ENCODE results near the gene ACKR1. TPM values are rescaled to one million over a fixed set of nuclear protein-coding genes. Genes with fewer than 3 reads are reported as not detected.

The ACKR1 gene
- total RNA-seq, 1 experiment from 2014 or later, result not detected

DNA sequence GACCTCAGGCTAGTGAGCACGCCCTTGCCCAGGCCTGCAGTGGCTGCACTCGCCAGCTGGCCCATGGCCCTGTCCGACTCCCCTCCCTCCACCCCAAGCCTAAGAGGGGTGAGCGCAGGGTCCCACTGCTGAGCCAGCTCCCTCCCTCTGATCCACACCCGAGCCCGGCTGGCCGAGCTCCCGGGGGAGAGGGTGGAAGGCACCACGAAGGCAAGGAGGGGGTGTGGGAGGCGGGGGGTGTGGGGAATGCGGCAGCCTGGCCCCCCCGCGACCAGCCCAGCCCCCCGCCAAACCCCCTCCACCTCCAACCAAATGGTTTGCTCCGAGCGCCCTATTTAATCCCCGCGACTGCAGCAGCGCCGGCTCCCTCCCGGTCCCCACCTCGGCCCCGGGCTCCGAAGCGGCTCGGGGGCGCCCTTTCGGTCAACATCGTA lies 33.4 kb upstream of the ACKR1 start, which contains the start of gene CADM3:
TSS of gene CADM3 (plus strand) at position 362 of the 434 bp plus-strand sequence. CDS start 151 bp downstream, outside the sequence.
- no peaks in the 10 kb centered on the region for H3K27me3 ChIP-seq (ENCODE audit: low read length)
- no peak for DNase-seq
- no peaks in the 10 kb centered on the region for H3K79me2 ChIP-seq (ENCODE audit: low read length)
- no peaks in the 10 kb centered on the region for H3K9me2 ChIP-seq (replicated peaks; ENCODE audit: insufficient read depth, low read length)
- H3K9me3 ChIP-seq (ENCODE audit: low read length), result no peaks in the 10 kb centered on the region
- H3K4me2 ChIP-seq (ENCODE audit: low read depth, low read length, poor library complexity, severe bottlenecking), result no peak within 1 kb of the TSS
- no peak within 1 kb of the TSS for H2AFZ ChIP-seq (ENCODE audit: low read length)
- H3K9ac ChIP-seq (ENCODE audit: low read length), result no peak within 1 kb of the TSS
- H3K4me1 ChIP-seq (ENCODE audit: low read length), result no peaks in the 10 kb centered on the region
- H3K27ac ChIP-seq (ENCODE audit: low read length), result no peak within 1 kb of the TSS
- no peaks in the 10 kb centered on the region for H3K36me3 ChIP-seq (ENCODE audit: insufficient read depth, low read length)
- no peaks in the 10 kb centered on the region for H4K20me1 ChIP-seq (ENCODE audit: insufficient read depth, low read depth, low read length)
- H3K4me3 ChIP-seq (ENCODE audit: low read length), result no peak within 1 kb of the TSS

DNA sequence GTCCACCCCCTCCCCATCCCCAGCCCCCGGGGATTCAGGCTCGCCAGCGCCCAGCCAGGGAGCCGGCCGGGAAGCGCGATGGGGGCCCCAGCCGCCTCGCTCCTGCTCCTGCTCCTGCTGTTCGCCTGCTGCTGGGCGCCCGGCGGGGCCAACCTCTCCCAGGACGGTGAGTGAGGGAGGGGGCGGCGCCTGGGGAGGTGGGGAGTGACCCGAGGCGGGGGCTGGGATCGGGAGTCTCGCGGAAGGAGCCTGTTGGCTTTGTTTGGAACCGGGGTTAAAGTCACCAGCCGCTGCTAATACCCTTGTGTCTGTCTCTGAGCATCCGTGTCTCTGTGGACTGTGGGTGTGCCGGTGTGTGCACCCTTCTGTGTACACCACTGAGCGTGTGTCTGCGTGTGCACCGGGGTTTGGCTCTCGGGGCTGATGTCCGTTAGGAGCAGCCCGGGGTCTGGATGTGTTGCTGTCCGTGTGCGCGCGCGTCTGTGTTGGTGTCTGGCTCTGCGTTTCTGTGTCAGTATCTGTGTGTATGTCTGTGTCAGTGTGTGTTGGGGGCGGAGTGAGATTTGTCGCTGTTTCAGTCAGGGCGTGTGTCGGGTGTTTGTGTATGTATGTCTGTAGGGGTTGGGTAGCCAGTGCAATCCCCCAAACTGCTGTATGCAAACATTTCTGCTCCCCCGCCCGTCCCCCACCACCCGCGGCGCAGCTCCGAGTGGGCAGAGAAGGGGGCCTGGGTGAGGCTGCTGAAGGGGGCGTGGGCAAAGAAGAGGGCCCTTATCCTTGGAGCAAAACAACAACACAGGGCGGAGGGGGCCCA lies 32.8 kb upstream of the ACKR1 start:
- H3K4me2 ChIP-seq (ENCODE audit: low read depth, low read length, poor library complexity, severe bottlenecking), result no peak overlapping the region
- no peaks in the 10 kb centered on the region for H3K79me2 ChIP-seq (ENCODE audit: low read length)

DNA sequence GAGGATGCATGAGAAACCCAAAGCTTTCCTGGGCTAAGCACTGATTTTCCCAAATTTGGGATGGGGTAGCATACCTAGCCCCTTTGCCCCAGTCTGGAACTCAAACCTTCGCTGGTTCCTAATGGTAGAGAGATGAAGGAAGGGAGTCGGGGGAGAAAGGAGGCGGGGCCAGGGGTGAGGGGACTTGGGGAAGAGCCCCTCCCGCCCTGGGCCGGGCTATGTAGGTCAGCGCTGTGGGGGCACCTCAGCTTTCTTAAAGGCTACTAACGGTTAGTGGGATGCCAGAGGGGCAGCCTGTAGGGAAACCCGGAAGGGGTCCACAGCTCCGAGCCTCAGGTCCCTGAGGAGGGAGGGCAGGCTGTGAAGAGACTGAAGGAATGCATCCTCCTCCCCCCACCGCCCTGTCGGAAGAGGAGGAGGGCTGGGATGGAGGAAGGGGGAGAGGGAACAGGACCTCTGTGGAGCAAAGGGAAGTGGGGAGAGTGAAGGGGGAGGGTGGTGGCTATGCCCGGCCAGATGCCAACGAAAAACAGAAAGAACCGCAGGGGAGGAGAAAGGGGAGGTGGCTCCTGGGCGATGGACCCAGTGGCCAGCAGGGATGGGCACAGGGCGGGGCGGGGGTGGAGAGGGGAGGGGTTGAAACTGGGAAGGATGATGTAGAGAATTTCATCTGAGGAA lies 31.9 kb upstream of the ACKR1 start:
- Histone ChIP-seq H3K4me1 (ENCODE audit: low read length) (no peaks in the 10 kb centered on the region), H3K9me3 (ENCODE audit: low read length) (no peaks in the 10 kb centered on the region), H2AFZ (ENCODE audit: low read length) (no peak overlapping the region), H3K27me3 (ENCODE audit: low read length) (no peaks in the 10 kb centered on the region), H3K9me2 (replicated peaks; ENCODE audit: insufficient read depth, low read length) (no peaks in the 10 kb centered on the region), H4K20me1 (ENCODE audit: insufficient read depth, low read depth, low read length) (peaks cover 3% of the 10 kb centered on the region; the same call in 1 of the 2 replicates), H3K36me3 (ENCODE audit: insufficient read depth, low read length) (no peaks in the 10 kb centered on the region), H3K79me2 (ENCODE audit: low read length) (no peaks in the 10 kb centered on the region), H3K4me2 (ENCODE audit: low read depth, low read length, poor library complexity, severe bottlenecking) (no peak overlapping the region), H3K4me3 (ENCODE audit: low read length) (no peak overlapping the region), H3K27ac (ENCODE audit: low read length) (no peak overlapping the region), H3K9ac (ENCODE audit: low read length) (no peak overlapping the region)
- no peak for DNase-seq

More for the DNA sequence above, 32.8 kb upstream of the ACKR1 start:
- Histone ChIP-seq H3K9me2 (replicated peaks; ENCODE audit: insufficient read depth, low read length) (no peaks in the 10 kb centered on the region), H3K9me3 (ENCODE audit: low read length) (no peaks in the 10 kb centered on the region), H4K20me1 (ENCODE audit: insufficient read depth, low read depth, low read length) (no peaks in the 10 kb centered on the region; the same call in 1 of the 2 replicates), H3K27me3 (ENCODE audit: low read length) (no peaks in the 10 kb centered on the region), H3K36me3 (ENCODE audit: insufficient read depth, low read length) (no peaks in the 10 kb centered on the region), H3K9ac (ENCODE audit: low read length) (no peak overlapping the region), H3K27ac (ENCODE audit: low read length) (no peak overlapping the region), H2AFZ (ENCODE audit: low read length) (no peak overlapping the region), H3K4me3 (ENCODE audit: low read length) (no peak overlapping the region), H3K4me1 (ENCODE audit: low read length) (no peaks in the 10 kb centered on the region)
- no peak for DNase-seq

DNA sequence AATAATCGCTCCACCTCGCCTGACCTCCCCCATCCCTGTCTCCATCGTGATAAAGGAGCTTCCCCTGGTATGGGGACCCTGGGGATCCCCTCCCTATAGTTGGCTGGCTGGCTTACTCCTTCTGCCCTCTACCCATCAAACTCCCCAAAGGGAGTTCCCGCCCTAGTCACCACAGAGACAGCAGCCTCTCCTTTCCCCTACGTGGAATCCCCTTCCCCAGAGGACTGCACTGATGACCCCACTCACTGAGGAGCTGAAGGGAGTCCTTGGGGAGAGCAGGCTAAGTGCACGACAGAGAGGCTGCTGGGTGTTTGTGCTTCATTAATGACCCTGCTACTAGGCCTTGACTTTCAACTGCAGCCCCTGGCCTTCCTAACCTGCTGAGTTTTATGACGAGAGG lies 31.4 kb upstream of the ACKR1 start:
- no peak overlapping the region for H2AFZ ChIP-seq (ENCODE audit: low read length)
- no peak overlapping the region for H3K9ac ChIP-seq (ENCODE audit: low read length)
- H4K20me1 ChIP-seq (ENCODE audit: insufficient read depth, low read depth, low read length), result peaks cover 3% of the 10 kb centered on the region; the same call in 1 of the 2 replicates
- no peaks in the 10 kb centered on the region for H3K27me3 ChIP-seq (ENCODE audit: low read length)
- H3K4me3 ChIP-seq (ENCODE audit: low read length), result no peak overlapping the region
- H3K36me3 ChIP-seq (ENCODE audit: insufficient read depth, low read length), result no peaks in the 10 kb centered on the region
- no peaks in the 10 kb centered on the region for H3K9me2 ChIP-seq (replicated peaks; ENCODE audit: insufficient read depth, low read length)
- H3K4me1 ChIP-seq (ENCODE audit: low read length), result no peaks in the 10 kb centered on the region
- no peaks in the 10 kb centered on the region for H3K79me2 ChIP-seq (ENCODE audit: low read length)
- H3K4me2 ChIP-seq (ENCODE audit: low read depth, low read length, poor library complexity, severe bottlenecking), result no peak overlapping the region
- H3K27ac ChIP-seq (ENCODE audit: low read length), result no peak overlapping the region
- no peak for DNase-seq
- H3K9me3 ChIP-seq (ENCODE audit: low read length), result no peaks in the 10 kb centered on the region

GRCh38 chr1:159175571-159175970 lies 29.1 kb upstream of the ACKR1 start:
- H3K4me3 ChIP-seq (ENCODE audit: low read length), result no peak overlapping the region
- H4K20me1 ChIP-seq (ENCODE audit: insufficient read depth, low read depth, low read length), result peaks cover 3% of the 10 kb centered on the region; the same call in 1 of the 2 replicates
- H3K9me3 ChIP-seq (ENCODE audit: low read length), result no peaks in the 10 kb centered on the region
- no peak overlapping the region for H3K9ac ChIP-seq (ENCODE audit: low read length)
- H3K27me3 ChIP-seq (ENCODE audit: low read length), result no peaks in the 10 kb centered on the region
- H3K36me3 ChIP-seq (ENCODE audit: insufficient read depth, low read length), result no peaks in the 10 kb centered on the region
- no peak overlapping the region for H3K4me2 ChIP-seq (ENCODE audit: low read depth, low read length, poor library complexity, severe bottlenecking)
- H2AFZ ChIP-seq (ENCODE audit: low read length), result no peak overlapping the region
- DNase-seq, result no peak
- no peaks in the 10 kb centered on the region for H3K4me1 ChIP-seq (ENCODE audit: low read length)
- H3K79me2 ChIP-seq (ENCODE audit: low read length), result no peaks in the 10 kb centered on the region
- H3K9me2 ChIP-seq (replicated peaks; ENCODE audit: insufficient read depth, low read length), result no peaks in the 10 kb centered on the region
- no peak overlapping the region for H3K27ac ChIP-seq (ENCODE audit: low read length)

- Histone ChIP-seq H3K36me3 (ENCODE audit: insufficient read depth, low read length) (no peaks in the 10 kb centered on the region), H4K20me1 (ENCODE audit: insufficient read depth, low read depth, low read length) (peaks cover 3% of the 10 kb centered on the region; the same call in 1 of the 2 replicates), H3K4me3 (ENCODE audit: low read length) (no peak overlapping the region), H3K4me1 (ENCODE audit: low read length) (no peaks in the 10 kb centered on the region), H2AFZ (ENCODE audit: low read length) (no peak overlapping the region), H3K4me2 (ENCODE audit: low read depth, low read length, poor library complexity, severe bottlenecking) (no peak overlapping the region), H3K9me3 (ENCODE audit: low read length) (no peaks in the 10 kb centered on the region), H3K9ac (ENCODE audit: low read length) (no peak overlapping the region), H3K9me2 (replicated peaks; ENCODE audit: insufficient read depth, low read length) (no peaks in the 10 kb centered on the region), H3K27ac (ENCODE audit: low read length) (no peak overlapping the region), H3K27me3 (ENCODE audit: low read length) (no peaks in the 10 kb centered on the region), H3K79me2 (ENCODE audit: low read length) (no peaks in the 10 kb centered on the region)
- DNase-seq, result peak; percentile 82
Measured at GRCh38 chr1:159177272-159177907, 27.3 kb upstream of the ACKR1 start.

GRCh38 chr1:159179906-159180305 lies 24.8 kb upstream of the ACKR1 start:
- no peak for DNase-seq
- Histone ChIP-seq H3K4me3 (ENCODE audit: low read length) (no peak overlapping the region), H3K79me2 (ENCODE audit: low read length) (no peaks in the 10 kb centered on the region), H3K9me3 (ENCODE audit: low read length) (no peaks in the 10 kb centered on the region), H3K9ac (ENCODE audit: low read length) (no peak overlapping the region), H3K9me2 (replicated peaks; ENCODE audit: insufficient read depth, low read length) (no peaks in the 10 kb centered on the region), H3K4me1 (ENCODE audit: low read length) (no peaks in the 10 kb centered on the region), H2AFZ (ENCODE audit: low read length) (no peak overlapping the region), H4K20me1 (ENCODE audit: insufficient read depth, low read depth, low read length) (peaks cover 3% of the 10 kb centered on the region; the same call in 1 of the 2 replicates), H3K27me3 (ENCODE audit: low read length) (no peaks in the 10 kb centered on the region), H3K4me2 (ENCODE audit: low read depth, low read length, poor library complexity, severe bottlenecking) (no peak overlapping the region), H3K27ac (ENCODE audit: low read length) (no peak overlapping the region), H3K36me3 (ENCODE audit: insufficient read depth, low read length) (no peaks in the 10 kb centered on the region)

DNA sequence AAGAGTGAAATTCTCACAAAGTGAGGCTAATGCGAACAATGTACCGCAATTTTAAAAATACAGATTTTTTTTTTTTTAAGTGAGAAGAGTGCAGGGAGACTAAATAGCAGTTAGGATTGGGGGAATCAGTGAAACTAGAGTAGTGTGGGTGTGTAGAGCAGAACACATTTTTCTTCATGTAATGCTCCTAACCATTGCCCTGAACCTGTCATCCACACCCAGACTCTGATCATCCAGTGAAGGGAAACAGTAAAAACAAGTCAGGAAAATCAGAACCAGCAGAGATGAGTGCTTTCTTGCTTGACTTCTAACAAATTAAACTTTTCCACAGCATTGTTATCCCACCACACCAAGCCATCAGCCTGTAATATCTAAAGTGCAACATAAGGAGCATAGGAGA lies 24.2 kb upstream of the ACKR1 start:
- DNase-seq, result no peak
- Histone ChIP-seq H3K9me2 (replicated peaks; ENCODE audit: insufficient read depth, low read length) (no peaks in the 10 kb centered on the region), H3K36me3 (ENCODE audit: insufficient read depth, low read length) (no peaks in the 10 kb centered on the region), H4K20me1 (ENCODE audit: insufficient read depth, low read depth, low read length) (peaks cover 3% of the 10 kb centered on the region; the same call in 1 of the 2 replicates), H3K4me3 (ENCODE audit: low read length) (no peak overlapping the region), H3K27ac (ENCODE audit: low read length) (no peak overlapping the region), H3K4me2 (ENCODE audit: low read depth, low read length, poor library complexity, severe bottlenecking) (no peak overlapping the region), H3K4me1 (ENCODE audit: low read length) (no peaks in the 10 kb centered on the region), H2AFZ (ENCODE audit: low read length) (no peak overlapping the region), H3K9ac (ENCODE audit: low read length) (no peak overlapping the region), H3K9me3 (ENCODE audit: low read length) (no peaks in the 10 kb centered on the region), H3K79me2 (ENCODE audit: low read length) (no peaks in the 10 kb centered on the region), H3K27me3 (ENCODE audit: low read length) (no peaks in the 10 kb centered on the region)

All from Karpas-422 (cell line).